Parathyroid adenoma (tissue), 2 donors: ENCODE measurements around the gene FAM110A.

Source experiments
- H2AFZ ChIP-seq: fragments of 300-600 bp; sonication (generic); one replicate; pipeline ENCODE4 v1.7.0; 2017; ENCODE audit warnings: antibody characterized with exemption, mild to moderate bottlenecking
- H3K27ac ChIP-seq: fragments of 300-600 bp; sonication (generic); one replicate; pipeline ENCODE4 v1.7.0; 2017
- H3K27me3 ChIP-seq: fragments of 300-600 bp; sonication (generic); one replicate; pipeline ENCODE4 v1.7.0; 2017; ENCODE audit warnings: low read length; ENCODE audit not compliant: control insufficient read depth, insufficient read depth
- H3K36me3 ChIP-seq: fragments of 300-600 bp; sonication (generic); one replicate; pipeline ENCODE4 v1.7.0; 2017; ENCODE audit warnings: low read length; ENCODE audit not compliant: control insufficient read depth, insufficient read depth
- H3K4me1 ChIP-seq: fragments of 300-600 bp; sonication (generic); one replicate; pipeline ENCODE4 v1.7.0; 2017; ENCODE audit warnings: control low read depth
- H3K4me2 ChIP-seq: fragments of 300-600 bp; sonication (generic); one replicate; pipeline ENCODE4 v1.7.0; 2017; ENCODE audit warnings: low read length
- H3K4me3 ChIP-seq: fragments of 300-600 bp; sonication (generic); one replicate; pipeline ENCODE4 v1.7.0; 2017; ENCODE audit warnings: low read depth, low read length
- H3K79me2 ChIP-seq: fragments of 300-600 bp; sonication (generic); one replicate; pipeline ENCODE4 v1.7.0; 2017; ENCODE audit warnings: control low read depth
- H3K9ac ChIP-seq: fragments of 300-600 bp; sonication (generic); one replicate; pipeline ENCODE4 v1.7.0; 2017; ENCODE audit warnings: mild to moderate bottlenecking
- H3K9me3 ChIP-seq: fragments of 300-600 bp; sonication (generic); one replicate; pipeline ENCODE4 v1.7.0; 2017; ENCODE audit warnings: low read length; ENCODE audit not compliant: control insufficient read depth
- TF ChIP-seq, protein P1 (sequence below): fragments of 300-600 bp; sonication (generic); IDR thresholded peaks from one replicate; pipeline ENCODE4 v1.7.0; 2017; ENCODE audit warnings: antibody characterized with exemption, mild to moderate bottlenecking
- donor health status: primary hyperparathyroidism.

FAM110A gene

DNA sequence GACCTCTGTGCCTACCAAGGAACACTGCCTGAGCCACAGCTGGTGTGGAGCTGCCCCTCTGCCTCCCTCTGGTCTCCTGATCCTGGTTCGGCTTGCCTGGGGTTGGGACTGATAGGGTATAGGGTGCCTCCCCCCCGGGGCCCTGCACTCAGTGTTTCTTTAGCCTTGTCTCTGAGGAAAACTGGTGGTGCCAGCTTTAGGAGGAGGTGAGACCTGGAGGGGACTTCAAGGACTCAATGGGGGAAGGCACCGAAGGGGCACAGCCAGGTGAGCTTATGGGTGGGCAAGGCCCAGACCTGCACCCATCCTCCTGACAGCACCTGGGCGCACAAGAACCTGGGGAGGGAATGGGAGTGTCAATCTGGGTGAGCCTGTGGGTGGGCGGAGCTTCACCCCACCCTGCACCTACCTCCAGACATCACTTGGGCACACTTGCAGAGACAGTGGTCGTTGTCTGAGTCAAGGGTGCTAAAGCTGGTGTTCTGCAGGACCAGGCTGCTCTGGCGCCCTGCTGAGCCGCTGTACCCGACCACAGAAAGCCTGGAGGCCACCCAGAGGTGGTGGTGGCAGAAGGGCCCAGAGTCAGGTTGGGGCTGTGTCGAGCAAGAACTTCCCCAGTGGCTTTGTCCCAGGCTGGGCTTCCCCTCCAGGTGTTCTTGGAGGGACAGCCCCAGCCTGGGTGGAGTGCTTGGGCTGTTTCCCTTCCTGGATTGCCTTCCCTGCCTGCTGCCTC lies 40.5 kb downstream of the FAM110A start:
- no peak overlapping the region for H2AFZ ChIP-seq
- no peak overlapping the region for H3K4me2 ChIP-seq
- no peaks in the 10 kb centered on the region for H3K79me2 ChIP-seq
- no peaks in the 10 kb centered on the region for H3K36me3 ChIP-seq
- no peak overlapping the region for H3K9ac ChIP-seq
- H3K27ac ChIP-seq: no peak overlapping the region
- H3K27me3 ChIP-seq: no peaks in the 10 kb centered on the region
- no peaks in the 10 kb centered on the region for H3K4me1 ChIP-seq
- TF ChIP-seq, protein P1, sequence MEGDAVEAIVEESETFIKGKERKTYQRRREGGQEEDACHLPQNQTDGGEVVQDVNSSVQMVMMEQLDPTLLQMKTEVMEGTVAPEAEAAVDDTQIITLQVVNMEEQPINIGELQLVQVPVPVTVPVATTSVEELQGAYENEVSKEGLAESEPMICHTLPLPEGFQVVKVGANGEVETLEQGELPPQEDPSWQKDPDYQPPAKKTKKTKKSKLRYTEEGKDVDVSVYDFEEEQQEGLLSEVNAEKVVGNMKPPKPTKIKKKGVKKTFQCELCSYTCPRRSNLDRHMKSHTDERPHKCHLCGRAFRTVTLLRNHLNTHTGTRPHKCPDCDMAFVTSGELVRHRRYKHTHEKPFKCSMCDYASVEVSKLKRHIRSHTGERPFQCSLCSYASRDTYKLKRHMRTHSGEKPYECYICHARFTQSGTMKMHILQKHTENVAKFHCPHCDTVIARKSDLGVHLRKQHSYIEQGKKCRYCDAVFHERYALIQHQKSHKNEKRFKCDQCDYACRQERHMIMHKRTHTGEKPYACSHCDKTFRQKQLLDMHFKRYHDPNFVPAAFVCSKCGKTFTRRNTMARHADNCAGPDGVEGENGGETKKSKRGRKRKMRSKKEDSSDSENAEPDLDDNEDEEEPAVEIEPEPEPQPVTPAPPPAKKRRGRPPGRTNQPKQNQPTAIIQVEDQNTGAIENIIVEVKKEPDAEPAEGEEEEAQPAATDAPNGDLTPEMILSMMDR: no peak
- no peak overlapping the region for H3K4me3 ChIP-seq
- no peaks in the 10 kb centered on the region for H3K9me3 ChIP-seq

DNA sequence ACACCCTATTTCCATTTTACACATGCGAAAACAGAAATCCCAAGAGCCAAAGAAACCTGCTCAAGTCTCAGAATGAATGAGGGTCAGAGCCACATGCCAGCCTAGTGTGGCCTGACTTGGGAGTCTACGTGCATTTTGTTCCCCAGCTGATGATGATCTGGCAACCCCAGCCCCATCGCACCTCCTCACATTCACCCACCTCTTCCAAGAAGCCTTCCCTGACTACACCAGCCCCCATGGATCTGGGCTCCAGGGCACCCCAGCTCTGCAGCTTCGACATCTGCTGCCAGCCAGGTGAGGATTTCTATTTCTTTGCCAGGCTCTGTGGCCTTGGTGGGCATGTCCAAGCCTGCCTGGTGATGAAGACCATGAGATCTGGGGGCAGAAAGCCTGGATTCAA lies 41.6 kb downstream of the FAM110A start:
- Histone ChIP-seq H3K4me1 (no peaks in the 10 kb centered on the region), H3K36me3 (no peaks in the 10 kb centered on the region), H3K27me3 (no peaks in the 10 kb centered on the region), H3K9ac (no peak overlapping the region), H3K9me3 (no peaks in the 10 kb centered on the region), H3K4me3 (no peak overlapping the region), H3K4me2 (no peak overlapping the region), H3K27ac (no peak overlapping the region), H2AFZ (no peak overlapping the region), H3K79me2 (no peaks in the 10 kb centered on the region)
- TF ChIP-seq, protein P1: no peak

DNA sequence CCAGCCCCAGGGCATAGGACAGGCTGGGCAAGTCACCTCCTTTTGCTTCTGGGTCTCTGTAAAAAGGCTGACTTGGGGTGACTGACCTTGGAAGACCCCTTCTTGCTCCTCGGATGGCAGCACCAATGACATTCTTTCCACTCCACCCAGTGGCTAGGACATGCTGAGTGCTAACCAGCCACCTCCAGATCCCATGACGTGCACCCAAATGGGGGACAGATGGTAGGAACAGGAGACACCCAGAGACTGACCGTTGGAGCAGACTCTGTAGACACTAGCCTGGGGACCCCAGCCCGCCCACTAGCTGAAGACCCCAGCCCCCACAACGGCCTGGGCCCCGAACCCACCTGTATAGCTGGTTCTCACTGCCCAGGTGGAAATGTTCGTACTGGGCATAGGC lies 44.3 kb downstream of the FAM110A start:
- TF ChIP-seq, protein P1: no peak
- H3K4me2 ChIP-seq: no peak overlapping the region
- no peaks in the 10 kb centered on the region for H3K9me3 ChIP-seq

DNA sequence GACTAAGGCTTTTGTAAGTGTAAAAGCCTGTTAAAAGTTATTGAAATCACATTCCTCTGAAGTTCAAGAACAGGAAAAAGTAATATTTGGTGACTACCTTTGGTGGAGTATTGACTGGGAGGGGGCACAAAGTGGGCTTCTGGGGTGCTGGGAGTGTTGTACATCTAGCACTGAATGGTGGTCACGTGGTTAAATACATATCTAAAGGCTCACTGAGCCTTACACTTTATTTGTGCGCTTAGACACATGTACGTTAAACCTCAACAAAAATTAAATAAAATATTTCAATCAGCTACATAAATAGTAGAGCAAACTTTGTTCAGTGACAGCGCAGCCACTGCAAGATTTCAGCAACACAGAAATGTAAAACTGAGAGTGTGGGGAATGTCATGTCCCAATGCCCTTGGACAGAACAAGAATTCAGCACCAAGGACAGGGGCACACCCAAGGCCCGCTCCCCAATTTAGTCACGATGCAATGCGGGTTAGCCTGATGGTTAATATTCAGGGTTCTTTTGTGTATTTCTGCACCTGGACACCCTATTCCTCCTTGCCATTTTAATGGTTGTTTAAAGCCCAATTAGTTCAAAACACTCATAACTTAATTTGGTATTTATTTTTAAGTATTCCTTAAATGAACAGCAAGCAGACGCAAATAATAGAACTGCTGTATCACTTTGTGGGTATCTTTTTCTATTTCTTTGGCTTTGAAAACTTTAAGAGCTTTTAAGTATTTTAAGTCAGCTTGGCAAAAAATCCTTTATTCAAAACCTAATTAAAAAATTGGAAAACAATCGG lies 45.2 kb downstream of the FAM110A start:
- Histone ChIP-seq H2AFZ (no peak overlapping the region), H3K4me2 (no peak overlapping the region), H3K4me3 (no peak overlapping the region), H3K9me3 (no peaks in the 10 kb centered on the region), H3K36me3 (no peaks in the 10 kb centered on the region), H3K27ac (no peak overlapping the region), H3K79me2 (no peaks in the 10 kb centered on the region), H3K4me1 (no peaks in the 10 kb centered on the region), H3K27me3 (no peaks in the 10 kb centered on the region), H3K9ac (no peak overlapping the region)
- TF ChIP-seq, protein P1: no peak

More for the DNA sequence above, 44.3 kb downstream of the FAM110A start:
- H3K79me2 ChIP-seq: no peaks in the 10 kb centered on the region
- H3K27ac ChIP-seq: no peak overlapping the region
- H3K9ac ChIP-seq: no peak overlapping the region
- no peaks in the 10 kb centered on the region for H3K4me1 ChIP-seq
- H2AFZ ChIP-seq: no peak overlapping the region
- H3K27me3 ChIP-seq: no peaks in the 10 kb centered on the region
- H3K4me3 ChIP-seq: no peak overlapping the region
- no peaks in the 10 kb centered on the region for H3K36me3 ChIP-seq
